Measurements from ENCODE around the gene WDR44. TPM values are rescaled to one million over a fixed set of nuclear protein-coding genes. Genes with fewer than 3 reads are reported as not detected.
"Not testable (repeated sequence)": the region's sequence is repeated elsewhere in the genome, so short reads cannot be mapped to it uniquely, and the experiment has no call there.

Gene WDR44
- total and polyA plus RNA-seq, 2 experiments from 2014 or later: 15.0 to 17.7 TPM

- Histone ChIP-seq H3K4me2 (ENCODE audit: unreplicated experiment) (no peak overlapping the region), H3K27ac (no peak overlapping the region), H3F3A (ENCODE audit: insufficient read depth) (no peaks in the 10 kb centered on the region), H3K4me1 (ENCODE audit: insufficient read depth) (no peaks in the 10 kb centered on the region), H3K79me2 (ENCODE audit: insufficient read depth) (no peaks in the 10 kb centered on the region), H4K20me1 (ENCODE audit: insufficient read depth) (no peaks in the 10 kb centered on the region), H3K27me3 (replicated peaks; ENCODE audit: insufficient read depth) (no peaks in the 10 kb centered on the region), H3K4me3 (no peak overlapping the region), H3K9me2 (ENCODE audit: insufficient read depth) (no peaks in the 10 kb centered on the region), H2AFZ (no peak overlapping the region), H3K9me3 (ENCODE audit: low read depth) (no peaks in the 10 kb centered on the region), H3K9ac (no peak overlapping the region), H3K36me3 (ENCODE audit: low read depth) (no peaks in the 10 kb centered on the region)
- no peak for DNase-seq
- in situ Hi-C loops (cut with MboI): loop anchor here (25.0 kb wide), 2 partner anchors 113 to 338 kb away; partner anchors contain the start of gene ZCCHC12
- TF ChIP-seq EZH2 (IDR thresholded peaks at IDR 0.05; ENCODE audit: insufficient read depth, poor library complexity, severe bottlenecking): no peak
- TF ChIP-seq EZH2phosphoT487 (IDR thresholded peaks at IDR 0.05; ENCODE audit: insufficient read depth, low read depth): no peak
- WGBS, 2 experiments (ENCODE audit: low coverage in 1 of 2, low lambda C conversion rate in 2 of 2, missing lambda C conversion rate in 2 of 2): 65 to 69% methylated on average over 5 to 6 of the region's 6 CpGs
These were observed 128.7 kb downstream of the WDR44 start for GRCh38 chrX:118474586-118474985.

- no peak overlapping the region for H3K4me2 ChIP-seq (ENCODE audit: unreplicated experiment)
- 81 to 90% methylated on average over 4 of the region's 4 CpGs for WGBS, 2 experiments (ENCODE audit: low coverage in 1 of 2, low lambda C conversion rate in 2 of 2, missing lambda C conversion rate in 2 of 2)
- H3K9ac ChIP-seq: no peak overlapping the region
- no peaks in the 10 kb centered on the region for H3K9me3 ChIP-seq (ENCODE audit: low read depth)
- H3K36me3 ChIP-seq (ENCODE audit: low read depth): no peaks in the 10 kb centered on the region
- H3K9me2 ChIP-seq (ENCODE audit: insufficient read depth): no peaks in the 10 kb centered on the region
- H3K79me2 ChIP-seq (ENCODE audit: insufficient read depth): no peaks in the 10 kb centered on the region
- H3K27me3 ChIP-seq (replicated peaks; ENCODE audit: insufficient read depth): no peaks in the 10 kb centered on the region
- TF ChIP-seq EZH2phosphoT487 (IDR thresholded peaks at IDR 0.05; ENCODE audit: insufficient read depth, low read depth) (no peak), EZH2 (IDR thresholded peaks at IDR 0.05; ENCODE audit: insufficient read depth, poor library complexity, severe bottlenecking) (no peak)
- no peaks in the 10 kb centered on the region for H3F3A ChIP-seq (ENCODE audit: insufficient read depth)
- H3K27ac ChIP-seq: no peak overlapping the region
- H3K4me1 ChIP-seq (ENCODE audit: insufficient read depth): no peaks in the 10 kb centered on the region
- in situ Hi-C loops (cut with MboI): no loop called here
- no peak overlapping the region for H3K4me3 ChIP-seq
- no peak overlapping the region for H2AFZ ChIP-seq
- H4K20me1 ChIP-seq (ENCODE audit: insufficient read depth): no peaks in the 10 kb centered on the region
- no peak for DNase-seq
These were observed 130.0 kb downstream of the WDR44 start for GRCh38 chrX:118475903-118476302.

- Histone ChIP-seq H3K4me3 (no peak overlapping the region), H3F3A (ENCODE audit: insufficient read depth) (no peaks in the 10 kb centered on the region), H3K9me2 (ENCODE audit: insufficient read depth) (no peaks in the 10 kb centered on the region), H3K4me1 (ENCODE audit: insufficient read depth) (no peaks in the 10 kb centered on the region), H2AFZ (no peak overlapping the region), H3K79me2 (ENCODE audit: insufficient read depth) (no peaks in the 10 kb centered on the region), H3K9ac (no peak overlapping the region), H3K27me3 (replicated peaks; ENCODE audit: insufficient read depth) (no peaks in the 10 kb centered on the region), H4K20me1 (ENCODE audit: insufficient read depth) (no peaks in the 10 kb centered on the region), H3K9me3 (ENCODE audit: low read depth) (no peaks in the 10 kb centered on the region), H3K36me3 (ENCODE audit: low read depth) (no peaks in the 10 kb centered on the region), H3K27ac (no peak overlapping the region), H3K4me2 (ENCODE audit: unreplicated experiment) (no peak overlapping the region)
- 86 to 100% methylated on average over 1 of the region's 1 CpG for WGBS, 2 experiments (ENCODE audit: low coverage in 1 of 2, low lambda C conversion rate in 2 of 2, missing lambda C conversion rate in 2 of 2)
- DNase-seq: no peak
- in situ Hi-C loops (cut with MboI): no loop called here
- TF ChIP-seq EZH2phosphoT487 (IDR thresholded peaks at IDR 0.05; ENCODE audit: insufficient read depth, low read depth): no peak
- TF ChIP-seq EZH2 (IDR thresholded peaks at IDR 0.05; ENCODE audit: insufficient read depth, poor library complexity, severe bottlenecking): no peak
These were observed 134.3 kb downstream of the WDR44 start for GRCh38 chrX:118480172-118480571.

- H3K79me2 ChIP-seq (ENCODE audit: insufficient read depth); H4K20me1 ChIP-seq (ENCODE audit: insufficient read depth); H3F3A ChIP-seq (ENCODE audit: insufficient read depth); H3K4me3 ChIP-seq; H3K9me2 ChIP-seq (ENCODE audit: insufficient read depth); H3K27ac ChIP-seq; H3K4me2 ChIP-seq (ENCODE audit: unreplicated experiment); in situ Hi-C loops (cut with MboI); H3K9ac ChIP-seq; H3K27me3 ChIP-seq (replicated peaks; ENCODE audit: insufficient read depth); H3K9me3 ChIP-seq (ENCODE audit: low read depth); H3K4me1 ChIP-seq (ENCODE audit: insufficient read depth); DNase-seq; H3K36me3 ChIP-seq (ENCODE audit: low read depth); H2AFZ ChIP-seq: not testable (repeated sequence)
- 97 to 98% methylated on average over 4 of the region's 4 CpGs for WGBS, 2 experiments (ENCODE audit: low coverage in 1 of 2, low lambda C conversion rate in 2 of 2, missing lambda C conversion rate in 2 of 2)
These were observed 136.5 kb downstream of the WDR44 start for GRCh38 chrX:118482384-118482783.

- Histone ChIP-seq H3K4me1 (ENCODE audit: insufficient read depth) (no peaks in the 10 kb centered on the region), H3K9me2 (ENCODE audit: insufficient read depth) (no peaks in the 10 kb centered on the region), H4K20me1 (ENCODE audit: insufficient read depth) (no peaks in the 10 kb centered on the region), H3K4me2 (ENCODE audit: unreplicated experiment) (no peak overlapping the region), H3K9ac (no peak overlapping the region), H3K9me3 (ENCODE audit: low read depth) (no peaks in the 10 kb centered on the region), H3K27me3 (replicated peaks; ENCODE audit: insufficient read depth) (no peaks in the 10 kb centered on the region), H3K36me3 (ENCODE audit: low read depth) (no peaks in the 10 kb centered on the region), H3K4me3 (no peak overlapping the region), H3K79me2 (ENCODE audit: insufficient read depth) (no peaks in the 10 kb centered on the region), H2AFZ (no peak overlapping the region), H3F3A (ENCODE audit: insufficient read depth) (no peaks in the 10 kb centered on the region), H3K27ac (no peak overlapping the region)
- WGBS, 2 experiments (ENCODE audit: low coverage in 1 of 2, low lambda C conversion rate in 2 of 2, missing lambda C conversion rate in 2 of 2): 82 to 84% methylated on average over 7 to 9 of the region's 9 CpGs
- no peak for DNase-seq
- in situ Hi-C loops (cut with MboI): no loop called here
- TF ChIP-seq EZH2 (IDR thresholded peaks at IDR 0.05; ENCODE audit: insufficient read depth, poor library complexity, severe bottlenecking) (no peak), EZH2phosphoT487 (IDR thresholded peaks at IDR 0.05; ENCODE audit: insufficient read depth, low read depth) (no peak)
These were observed 138.5 kb downstream of the WDR44 start for GRCh38 chrX:118484216-118484903.

GRCh38 chrX:118486693-118487092 is 140.8 kb downstream of the WDR44 start:
- H3K9me2 ChIP-seq (ENCODE audit: insufficient read depth); H3K4me3 ChIP-seq; H3K9me3 ChIP-seq (ENCODE audit: low read depth); H3K9ac ChIP-seq; H3K27ac ChIP-seq; in situ Hi-C loops (cut with MboI); H3K4me2 ChIP-seq (ENCODE audit: unreplicated experiment); H3K79me2 ChIP-seq (ENCODE audit: insufficient read depth); H3F3A ChIP-seq (ENCODE audit: insufficient read depth); H3K27me3 ChIP-seq (replicated peaks; ENCODE audit: insufficient read depth); H2AFZ ChIP-seq; H4K20me1 ChIP-seq (ENCODE audit: insufficient read depth); H3K36me3 ChIP-seq (ENCODE audit: low read depth); H3K4me1 ChIP-seq (ENCODE audit: insufficient read depth); DNase-seq: not testable (repeated sequence)
- WGBS, 2 experiments (ENCODE audit: low coverage in 1 of 2, low lambda C conversion rate in 2 of 2, missing lambda C conversion rate in 2 of 2): 89 to 95% methylated on average over 1 of the region's 1 CpG

All from GM23248 (cell line).